HG02642 (cell line): Measurements from ENCODE around the gene SORCS2.

Experiments used
- ATAC-seq: cut with Tn5 transposase; IDR thresholded peaks from one replicate; pipeline ENCODE4 v1.9.1; 2021; ENCODE audit warnings: mild to moderate bottlenecking; ENCODE audit not compliant: unreplicated experiment, poor library complexity

Gene SORCS2

DNA sequence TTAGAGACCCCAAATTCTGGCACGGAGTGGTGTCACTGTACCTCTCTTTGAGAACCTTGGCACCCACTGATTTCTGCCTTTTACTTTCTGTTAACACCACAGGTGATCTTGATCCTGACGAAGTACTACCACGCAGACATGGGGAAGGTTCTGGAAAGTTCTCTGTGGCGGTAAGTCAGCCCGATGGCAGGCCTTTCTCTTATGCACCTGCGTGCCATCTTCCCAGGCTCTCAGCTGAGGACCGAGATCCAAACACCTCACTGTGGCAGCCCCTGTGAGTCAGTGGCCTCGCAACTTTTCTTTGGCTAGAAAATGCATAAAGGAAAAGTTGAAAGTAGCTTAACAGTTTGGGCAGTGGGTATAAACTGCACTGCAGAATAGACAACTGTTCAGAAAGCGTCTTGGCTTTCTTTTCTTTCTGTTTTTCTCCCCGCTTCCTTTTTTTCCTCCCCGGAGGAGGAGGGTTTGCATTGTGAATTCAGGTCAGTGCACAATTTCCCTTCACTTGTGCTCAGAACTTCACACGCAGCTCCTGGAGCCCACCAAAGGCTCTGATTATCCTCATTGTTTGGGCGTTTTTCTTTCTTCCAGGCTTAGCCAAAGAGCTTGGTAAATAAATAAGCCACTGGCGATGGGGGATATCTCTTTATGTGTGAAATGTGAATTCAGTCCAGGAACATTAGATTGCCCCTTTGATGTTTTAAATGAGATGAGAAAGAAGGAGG, 204.0 kb downstream of the SORCS2 start:
- ATAC-seq: no peak

DNA sequence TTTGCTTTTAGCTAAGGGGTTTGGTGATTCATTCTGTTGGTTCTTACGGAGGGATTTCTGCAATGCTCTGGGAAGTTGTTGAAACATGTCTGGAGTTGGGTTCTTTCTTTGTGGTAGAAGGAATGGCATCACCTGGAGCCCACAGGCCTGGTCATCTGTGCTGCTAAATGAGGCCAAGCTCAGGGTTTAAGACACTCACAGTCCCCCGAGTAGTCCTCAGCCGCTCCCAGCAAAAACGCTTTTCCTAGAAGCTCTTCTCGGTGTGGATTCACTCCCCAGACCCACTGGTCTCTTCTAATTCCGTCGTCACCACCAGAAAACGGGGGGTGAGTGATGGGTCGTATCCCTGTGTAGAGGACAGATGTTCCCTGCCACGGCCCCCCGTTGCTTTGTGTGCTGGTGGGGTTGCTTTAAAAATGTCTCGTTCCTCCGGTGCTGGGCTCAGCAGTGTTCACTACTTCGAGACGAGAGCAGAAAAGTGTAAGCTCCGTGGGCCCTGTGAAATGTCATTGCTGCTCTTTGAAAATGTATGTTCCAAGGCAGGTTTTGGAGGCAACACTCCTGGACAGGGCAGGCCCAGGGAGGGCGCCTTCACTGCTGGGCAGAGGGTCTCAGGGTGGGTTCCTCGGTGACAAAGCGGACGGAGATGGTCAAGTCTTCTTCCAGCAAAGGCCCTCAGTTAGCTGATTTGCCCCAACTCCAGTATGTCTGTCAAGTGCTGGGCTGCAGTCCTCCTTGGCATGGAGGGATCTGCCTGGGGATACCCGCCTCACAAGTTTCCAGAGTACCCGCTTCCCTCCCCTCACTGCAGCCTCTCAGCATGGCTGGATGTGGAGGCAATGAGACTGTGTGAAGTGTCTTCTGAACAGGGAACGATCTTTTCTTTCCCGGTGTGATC, 205.1 kb downstream of the SORCS2 start:
- ATAC-seq: no peak

GRCh38 chr4:7398104-7398423, 205.7 kb downstream of the SORCS2 start:
- no peak for ATAC-seq

- ATAC-seq: no peak
These were observed 206.6 kb downstream of the SORCS2 start for GRCh38 chr4:7398788-7399439.

DNA sequence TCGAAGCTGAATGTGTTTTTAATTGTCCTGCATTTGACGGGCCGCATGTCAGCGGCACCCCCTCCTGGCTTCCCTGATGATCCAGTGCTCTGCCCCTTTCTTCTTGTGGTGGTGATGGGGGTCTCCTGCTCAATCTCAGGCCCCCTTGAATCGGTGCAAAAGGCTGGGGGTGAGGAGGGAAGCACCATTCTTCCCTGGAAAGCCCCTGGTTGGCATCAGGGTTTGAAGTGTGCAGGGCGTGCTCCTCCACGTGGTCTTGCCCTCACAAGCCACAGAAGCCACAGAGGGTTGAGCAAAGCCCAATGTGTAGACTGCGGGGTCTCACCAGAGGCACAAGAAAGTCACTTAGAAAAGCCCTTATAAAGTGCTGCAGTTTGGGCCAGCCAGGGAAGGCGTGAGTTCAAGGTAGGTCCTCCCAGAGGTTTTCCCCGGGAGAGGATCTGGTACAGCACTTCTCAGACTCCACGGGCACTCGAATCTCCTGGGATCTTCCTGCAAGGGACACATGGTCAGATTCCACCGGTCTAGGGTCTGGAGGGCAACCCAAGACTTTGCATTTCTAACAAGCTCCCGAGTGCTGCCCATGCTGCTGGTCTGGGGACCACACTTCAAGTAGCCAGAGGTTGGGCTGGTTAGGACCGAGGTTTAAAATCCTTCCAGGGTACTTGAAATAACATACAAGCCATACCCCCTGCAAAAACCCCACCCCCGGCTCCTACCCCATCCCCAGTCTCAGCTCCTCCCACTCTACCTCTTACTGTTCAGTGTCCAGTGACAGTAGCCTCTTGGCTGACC, 207.3 kb downstream of the SORCS2 start:
- no peak for ATAC-seq

- ATAC-seq: no peak
These were observed 208.4 kb downstream of the SORCS2 start for GRCh38 chr4:7400671-7401298.

DNA sequence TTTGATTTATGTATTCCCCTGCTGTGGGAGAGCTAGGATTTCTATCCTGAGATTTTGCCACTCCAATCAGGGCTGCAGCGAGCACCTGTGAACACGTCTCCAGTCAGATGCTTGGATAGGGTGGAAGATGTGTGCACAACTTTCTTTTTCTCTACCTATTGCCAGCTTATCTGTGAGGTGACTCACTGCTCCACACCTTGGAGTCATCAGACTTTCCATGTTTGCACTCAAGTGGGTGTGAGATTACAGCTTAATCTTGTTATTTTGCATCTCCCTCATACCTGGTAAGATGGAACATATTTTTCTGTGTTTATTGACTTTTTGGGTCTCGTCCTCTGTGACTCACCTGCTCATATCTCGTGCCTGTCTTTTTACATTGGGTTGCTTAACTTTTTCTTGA, 210.2 kb downstream of the SORCS2 start:
- ATAC-seq: no peak

GRCh38 chr4:7403001-7403400, 210.7 kb downstream of the SORCS2 start:
- ATAC-seq: no peak

- ATAC-seq: no peak
These were observed 215.8 kb downstream of the SORCS2 start for GRCh38 chr4:7408166-7408565.

GRCh38 chr4:7410446-7410845, 218.1 kb downstream of the SORCS2 start:
- no peak for ATAC-seq

- no peak for ATAC-seq
These were observed 219.2 kb downstream of the SORCS2 start for GRCh38 chr4:7411491-7411890.

- no peak for ATAC-seq
These were observed 219.7 kb downstream of the SORCS2 start for GRCh38 chr4:7411896-7412553.

DNA sequence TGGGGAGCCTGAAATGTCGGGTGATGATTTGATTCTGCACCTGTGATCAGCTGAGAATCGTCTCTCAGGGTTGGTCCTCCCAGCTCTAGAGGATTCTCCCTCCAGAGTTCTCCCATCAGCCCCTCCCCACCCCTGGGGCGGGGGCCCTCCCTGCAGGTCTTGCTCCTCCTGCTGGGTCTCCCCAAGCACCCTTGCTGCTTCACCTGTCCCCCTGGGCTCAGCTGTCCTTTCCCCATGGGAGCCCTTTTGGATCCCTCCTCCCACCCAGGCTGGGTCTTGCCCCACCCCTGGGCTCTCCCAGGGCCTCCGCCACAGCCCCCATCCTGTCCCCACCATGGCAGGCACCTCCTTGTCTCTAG, 220.2 kb downstream of the SORCS2 start:
- no peak for ATAC-seq

DNA sequence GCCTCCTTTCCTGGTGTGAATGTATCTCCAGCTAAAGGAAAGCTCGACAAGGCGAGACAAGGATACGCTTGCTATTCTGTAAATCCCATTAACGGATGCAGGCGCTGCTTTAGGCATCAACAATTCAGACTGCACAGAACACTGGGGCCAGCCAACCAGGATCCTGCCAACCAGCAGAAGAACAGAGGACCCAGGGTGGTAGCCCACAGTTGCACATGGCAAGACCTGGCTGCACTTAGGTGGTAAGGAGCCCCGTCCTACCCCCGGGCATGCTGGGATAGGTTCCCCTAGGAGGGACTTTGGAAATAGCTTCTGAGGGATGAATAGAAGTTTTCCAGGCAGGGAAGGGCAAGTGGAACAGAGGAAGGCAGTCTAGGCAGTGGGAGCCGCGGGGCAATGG, 221.7 kb downstream of the SORCS2 start:
- ATAC-seq: no peak

- no peak for ATAC-seq
These were observed 222.6 kb downstream of the SORCS2 start for GRCh38 chr4:7414736-7415510.

DNA sequence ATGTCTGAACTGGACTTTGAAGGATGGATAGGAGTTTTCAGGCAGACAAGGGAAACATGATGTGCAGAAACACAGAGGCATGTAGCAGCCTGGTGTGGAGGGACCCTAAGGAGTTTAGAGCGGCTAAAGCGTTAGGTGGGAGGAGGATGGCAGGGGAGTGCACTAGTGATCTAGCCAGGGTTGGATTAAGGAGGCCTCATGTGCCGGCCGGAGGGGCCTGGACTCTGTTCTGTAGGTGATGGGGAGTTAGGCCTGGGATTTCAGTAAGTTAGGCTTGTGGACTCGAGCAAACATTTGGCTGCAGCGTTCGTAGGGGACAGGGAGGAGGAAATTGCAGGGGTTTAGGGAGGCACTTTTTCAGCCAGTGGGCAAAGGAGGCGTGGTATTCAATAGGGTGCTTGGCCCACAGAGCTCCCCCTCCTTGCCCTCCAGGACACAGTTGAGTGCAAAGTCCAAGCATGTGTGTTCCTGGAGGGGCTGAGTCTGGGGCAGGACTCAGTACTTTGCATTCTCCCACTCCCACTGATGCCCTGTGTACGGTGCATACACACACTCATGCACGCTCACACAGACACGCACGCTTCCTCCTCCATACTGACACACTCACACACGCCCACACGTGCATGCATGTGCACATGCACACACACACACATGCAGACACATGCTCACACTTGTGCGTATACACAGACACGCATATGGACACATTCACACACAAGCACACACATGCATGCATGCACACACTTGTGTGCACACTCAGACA, 223.8 kb downstream of the SORCS2 start:
- ATAC-seq: no peak

GRCh38 chr4:7416745-7417432, 224.6 kb downstream of the SORCS2 start:
- ATAC-seq: no peak

- ATAC-seq: no peak
These were observed 225.3 kb downstream of the SORCS2 start for GRCh38 chr4:7417639-7418038.
